ENCODE measurements around the gene ZDHHC9. TPM values are rescaled to one million over a fixed set of nuclear protein-coding genes. Genes with fewer than 3 reads are reported as not detected.

Gene ZDHHC9
- total and polyA plus RNA-seq, 9 of the 15 experiments (the other 6 are each of a cell fraction or from before 2014, with no cell fraction given): 6.8 to 22.4 (median 9.1) TPM

- POLR2A ChIA-PET: interaction anchor here (0.5 to 1.2 kb wide), 2 partner anchors 15 to 104 kb away, joined by 3 read pairs; no protein-coding TSS in a partner anchor
Observed at GRCh38 chrX:129845616-129846190, 2.0 kb upstream of the ZDHHC9 start.

GRCh38 chrX:129843209-129843458 lies 552 bp downstream of the ZDHHC9 start:
- Histone ChIP-seq H3K79me2 (ENCODE audit: control insufficient read depth, insufficient read depth, low read length) (peaks cover 26% of the 10 kb centered on the region), H3K36me3 (ENCODE audit: control insufficient read depth, insufficient read depth, low read length) (peaks cover 23% of the 10 kb centered on the region; the same call in 2 of the 3 replicates), H3K27me3 (ENCODE audit: control insufficient read depth in 2 of 2, insufficient read depth in 2 of 2, low read length in 2 of 2) (peaks cover 2 to 7% of the 10 kb centered on the region in 2 experiments; a peak in 3 of 5 replicates), H3K9me1 (ENCODE audit: control insufficient read depth, insufficient read depth, low read length) (no peaks in the 10 kb centered on the region), H3K4me3 (peak overlapping the region; percentile 65), H3K4me2 (ENCODE audit: insufficient read depth, low read length) (peak overlapping the region; percentile 84), H3K27ac (ENCODE audit: extremely low read depth, low read depth, low read length) (peak overlapping the region; percentile 68), H3K4me1 (replicated peaks in 1 of 2; ENCODE audit: control insufficient read depth in 2 of 2, insufficient read depth in 2 of 2, low read length in 2 of 2) (peaks cover 8 to 16% of the 10 kb centered on the region in 2 experiments; a peak in 4 of 5 replicates), H3K9me3 (replicated peaks; ENCODE audit: control insufficient read depth, insufficient read depth, low read depth, low read length) (no peaks in the 10 kb centered on the region), H4K20me1 (replicated peaks; ENCODE audit: control insufficient read depth, insufficient read depth, low read length) (no peaks in the 10 kb centered on the region; the same call in 1 of the 2 replicates), H3K9ac (ENCODE audit: insufficient read depth in 1 of 2, low read depth in 2 of 2, low read length in 2 of 2) (peak overlapping the region; percentile 59 to 90), H2AFZ (ENCODE audit: low read depth, low read length) (peak overlapping the region; percentile 88)
- ATAC-seq (no peak), FAIRE-seq (no peak), DNase-seq (ENCODE audit: extremely low read depth in 1 of 4, low spot score in 3 of 4) (peak in 1 of 4 experiments; percentile 54)
- CTCF ChIA-PET (ENCODE audit: low intra/inter-chr PET ratio): no interaction called here
- intact Hi-C loops (cut with micrococcal nuclease): loop anchor here (5.0 kb wide), 1 partner anchor 64 kb away; the partner anchor contains the start of gene UTP14A
- in situ Hi-C loops (cut with MboI): no loop called here
- whole genome bisulfite sequencing (ENCODE audit: insufficient coverage, low coverage, missing lambda C conversion rate): 0% methylated on average over 1 of the region's 23 CpGs
- BruUV-seq (replicated peaks): no TSS peak
- POLR2A ChIA-PET: no interaction called here
- TF ChIP-seq MBD2 (IDR thresholded peaks at IDR 0.05; ENCODE audit: borderline replicate concordance, low read depth) (no peak), XRCC3 (IDR thresholded peaks at IDR 0.05) (no peak), RBM25 (IDR thresholded peaks at IDR 0.05; ENCODE audit: low read depth, low read length, severe bottlenecking) (peak; percentile 54), NR2C2 (CRISPR knock-in tag; IDR thresholded peaks at IDR 0.05) (no peak), NR2C2 (tag; IDR thresholded peaks at IDR 0.05) (peak; percentile 42; the same call in 1 of the 2 replicates), ELK3 (CRISPR knock-in tag; IDR thresholded peaks at IDR 0.05) (no peak), NFXL1 (CRISPR knock-in tag; IDR thresholded peaks at IDR 0.05) (no peak), BCLAF1 (IDR thresholded peaks at IDR 0.05; ENCODE audit: borderline replicate concordance in 1 of 2, control insufficient read depth in 1 of 2, low read depth in 2 of 2, low read length in 1 of 2) (no peak), RBBP5 (IDR thresholded peaks at IDR 0.05; ENCODE audit: borderline replicate concordance, insufficient read depth, low read length, poor library complexity, severe bottlenecking) (peak; percentile 43)

More at GRCh38 chrX:129845616-129846190, 2.0 kb upstream of the ZDHHC9 start:
- CTCF ChIA-PET (ENCODE audit: low intra/inter-chr PET ratio): no interaction called here
- H3K27me3 ChIP-seq (ENCODE audit: control insufficient read depth in 2 of 2, insufficient read depth in 2 of 2, low read length in 2 of 2): peaks cover 3 to 12% of the 10 kb centered on the region in 2 experiments; a peak in 3 of 5 replicates
- intact Hi-C loops (cut with micrococcal nuclease): no loop called here
- no peak overlapping the region for H3K27ac ChIP-seq (ENCODE audit: extremely low read depth, low read depth, low read length)
- no peak overlapping the region for H3K4me2 ChIP-seq (ENCODE audit: insufficient read depth, low read length)
- in situ Hi-C loops (cut with MboI): no loop called here
- H3K9ac ChIP-seq (ENCODE audit: insufficient read depth in 1 of 2, low read depth in 2 of 2, low read length in 2 of 2): no peak overlapping the region
- TF ChIP-seq C11orf30 (IDR thresholded peaks at IDR 0.05; ENCODE audit: low read depth): peak; percentile 40; the same call in 1 of the 2 replicates
- TF ChIP-seq CBFB (CRISPR knock-in tag; IDR thresholded peaks at IDR 0.05): no peak
- H3K4me3 ChIP-seq: no peak overlapping the region
- H3K4me1 ChIP-seq (replicated peaks in 1 of 2; ENCODE audit: control insufficient read depth in 2 of 2, insufficient read depth in 2 of 2, low read length in 2 of 2): peaks cover 4 to 8% of the 10 kb centered on the region in 2 experiments; a peak in 4 of 5 replicates
- H3K79me2 ChIP-seq (ENCODE audit: control insufficient read depth, insufficient read depth, low read length): peaks cover 18% of the 10 kb centered on the region
- peak; percentile 11 for FAIRE-seq
- H3K9me3 ChIP-seq (replicated peaks; ENCODE audit: control insufficient read depth, insufficient read depth, low read depth, low read length): no peaks in the 10 kb centered on the region
- no TSS peak for BruUV-seq (replicated peaks)
- no peaks in the 10 kb centered on the region for H3K9me1 ChIP-seq (ENCODE audit: control insufficient read depth, insufficient read depth, low read length)
- ATAC-seq: no peak
- no peak overlapping the region for H2AFZ ChIP-seq (ENCODE audit: low read depth, low read length)
- no peaks in the 10 kb centered on the region; the same call in 1 of the 2 replicates for H4K20me1 ChIP-seq (replicated peaks; ENCODE audit: control insufficient read depth, insufficient read depth, low read length)
- no peak for DNase-seq (ENCODE audit: extremely low read depth in 1 of 4, low spot score in 3 of 4)
- 8% methylated on average over 4 of the region's 4 CpGs for WGBS (ENCODE audit: insufficient coverage, low coverage, missing lambda C conversion rate)
- H3K36me3 ChIP-seq (ENCODE audit: control insufficient read depth, insufficient read depth, low read length): peaks cover 12% of the 10 kb centered on the region; the same call in 2 of the 3 replicates

Measured in K562 (cell line).